SJSA1 (cell line): Measurements from ENCODE around the gene C12orf56. TPM values are rescaled to one million over a fixed set of nuclear protein-coding genes. Genes with fewer than 3 reads are reported as not detected.
"Not testable (repeated sequence)": the region's sequence is repeated elsewhere in the genome, so short reads cannot be mapped to it uniquely, and the experiment has no call there.

Source experiments
- DNase-seq, 2 experiments: peaks; one replicate each; pipeline ENCODE4 v3.0.0-alpha.2; 2015 to 2020; ENCODE audit warnings: low spot score in 2 of 2, low read depth in 1 of 2
- H3K27ac ChIP-seq: fragments of 250-450 bp; sonication (Bioruptor Pico); 2 replicates; pipeline ENCODE4 v1.5.1; 2020; ENCODE audit warnings: mild to moderate bottlenecking, moderate library complexity
- H3K27me3 ChIP-seq: fragments of 250-450 bp; sonication (Bioruptor Pico); replicated peaks from 2 replicates; pipeline ENCODE4 v1.5.1; 2020; ENCODE audit warnings: mild to moderate bottlenecking, moderate library complexity
- H3K36me3 ChIP-seq: fragments of 250-450 bp; sonication (Bioruptor Pico); 2 replicates; pipeline ENCODE4 v1.5.1; 2020; ENCODE audit warnings: mild to moderate bottlenecking
- H3K4me1 ChIP-seq: fragments of 250-450 bp; sonication (Bioruptor Pico); replicated peaks from 2 replicates; pipeline ENCODE4 v1.6.1; 2021; ENCODE audit warnings: mild to moderate bottlenecking
- H3K4me3 ChIP-seq: fragments of 250-450 bp; sonication (Bioruptor Pico); 2 replicates; pipeline ENCODE4 v1.5.1; 2020; ENCODE audit warnings: mild to moderate bottlenecking
- H3K9me3 ChIP-seq: fragments of 250-450 bp; sonication (Bioruptor Pico); replicated peaks from 2 replicates; pipeline ENCODE4 v1.5.1; 2020; ENCODE audit warnings: mild to moderate bottlenecking
- total RNA-seq: library from RNA; depleted of rRNA; stranded (reverse); fragments of >200 nt; shearing (Covaris generic); gene quantifications from 2 replicates; pipeline ENCODE4 v1.2.3, GENCODE V29; 2014

C12orf56 gene
- total RNA-seq, 1 experiment from 2014 or later, result not detected

DNA sequence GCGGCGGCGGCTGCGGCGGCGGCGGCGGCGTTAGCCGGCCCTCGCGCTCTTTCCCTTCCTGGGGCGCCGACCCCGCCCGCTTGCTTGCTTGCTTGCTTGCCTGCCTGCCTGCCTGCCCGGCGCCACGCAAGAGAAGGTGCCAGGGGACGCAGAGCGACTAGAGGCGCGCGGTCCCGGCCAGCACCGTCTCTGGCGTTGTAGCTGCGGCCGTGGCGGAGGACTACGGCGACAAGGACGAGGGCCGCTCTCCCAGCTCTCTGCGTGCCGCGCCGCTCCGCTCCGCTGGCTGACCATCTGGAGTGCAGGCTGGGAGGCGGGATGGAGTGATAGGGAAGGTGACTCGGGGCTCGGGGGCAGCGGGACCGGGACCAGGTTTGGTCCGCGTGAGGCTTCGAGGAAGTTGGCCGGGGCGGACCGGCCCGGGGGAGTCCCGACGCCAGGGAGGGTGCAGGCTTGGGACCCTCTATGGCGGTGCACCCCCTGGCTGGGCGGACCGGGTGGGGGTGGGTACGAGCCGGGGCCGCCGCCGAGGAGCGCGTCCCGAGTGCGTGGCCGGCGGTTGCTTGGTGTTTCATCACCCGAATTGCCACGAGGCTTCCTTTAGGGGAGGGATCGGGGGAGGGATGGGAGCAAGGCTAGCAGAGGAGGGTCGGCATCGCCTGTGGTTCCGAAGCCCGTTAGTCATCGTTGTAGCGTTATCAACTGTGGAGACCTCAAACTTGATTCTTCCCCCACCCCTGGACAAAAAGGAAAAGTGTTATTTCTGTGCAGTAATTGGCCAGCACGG, 14.1 kb upstream of the C12orf56 start:
- Histone ChIP-seq H3K27ac (peak overlapping the region; percentile 98), H3K9me3 (no peaks in the 10 kb centered on the region), H3K4me3 (peak overlapping the region; percentile 89), H3K4me1 (peaks cover 11% of the 10 kb centered on the region), H3K27me3 (no peaks in the 10 kb centered on the region), H3K36me3 (peaks cover 7% of the 10 kb centered on the region)
- DNase-seq, result peak; percentile 80 to 87

DNA sequence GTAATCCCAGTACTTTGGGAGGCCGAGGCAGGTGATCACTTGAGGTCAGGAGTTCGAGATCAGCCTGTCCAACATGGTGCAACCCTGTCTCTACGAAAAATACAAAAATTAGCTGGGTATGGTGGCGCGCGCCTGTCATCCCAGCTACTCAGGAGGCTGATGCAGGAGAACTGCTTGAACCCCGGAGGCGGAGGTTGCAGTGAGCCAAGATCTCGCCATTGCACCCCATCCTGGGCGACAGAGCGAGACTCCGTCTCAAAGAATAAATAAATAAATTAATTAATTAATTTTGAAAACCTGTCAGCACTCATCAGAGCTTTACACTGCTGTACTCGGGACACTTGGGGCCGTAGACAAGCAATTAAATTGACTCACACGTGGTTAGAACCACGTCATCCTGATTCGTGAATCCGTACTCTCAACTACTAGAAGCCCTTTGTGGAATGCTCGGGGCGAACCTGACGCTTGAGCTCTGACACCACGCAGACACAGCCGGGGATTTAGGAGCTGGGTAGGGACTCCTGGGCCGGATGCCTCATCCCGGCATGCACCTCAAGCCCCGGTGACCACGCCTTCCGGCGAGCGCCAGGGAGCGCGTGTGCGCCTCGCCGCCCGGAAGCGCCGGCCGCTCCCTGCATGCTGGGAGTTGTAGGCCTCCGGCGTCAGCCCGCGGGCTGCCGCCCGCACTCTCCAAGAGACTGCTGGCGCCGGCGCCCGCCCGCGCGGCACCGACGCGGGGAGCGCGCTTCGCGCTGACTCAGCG, 13.3 kb upstream of the C12orf56 start, which contains the start of gene XPOT:
TSS of gene XPOT (plus strand) at position 686 of the 763 bp plus-strand sequence. CDS start 5,644 bp downstream, outside the sequence.
- H3K9me3 ChIP-seq, result no peaks in the 10 kb centered on the region
- H3K36me3 ChIP-seq, result peaks cover 7% of the 10 kb centered on the region
- no peaks in the 10 kb centered on the region for H3K27me3 ChIP-seq
- peak within 1 kb of the TSS; percentile 98 for H3K27ac ChIP-seq
- peaks cover 6% of the 10 kb centered on the region for H3K4me1 ChIP-seq
- DNase-seq, result peak; percentile 90 to 96
- peak within 1 kb of the TSS; percentile 89 for H3K4me3 ChIP-seq

DNA sequence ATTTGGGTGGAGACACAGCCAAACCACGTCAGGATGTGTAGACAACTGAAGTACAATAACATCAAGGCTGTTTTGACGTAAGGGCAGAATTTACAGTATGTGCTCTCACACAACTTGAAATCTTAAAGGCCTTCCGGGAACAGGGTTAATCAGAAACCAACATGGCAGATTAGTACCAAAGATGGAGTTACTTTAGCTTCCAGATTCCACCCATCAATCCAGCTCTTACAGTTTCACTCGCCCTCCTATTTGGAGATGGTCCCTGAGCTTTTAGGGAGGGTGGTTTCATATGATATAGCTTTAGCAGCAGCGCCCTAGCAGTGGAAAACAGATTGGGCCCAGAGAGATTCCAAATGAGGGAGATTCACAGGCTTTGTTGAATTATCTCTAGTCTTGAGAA, 11.6 kb upstream of the C12orf56 start:
- Histone ChIP-seq H3K4me3 (no peak overlapping the region), H3K27ac (no peak overlapping the region), H3K27me3 (no peaks in the 10 kb centered on the region)

DNA sequence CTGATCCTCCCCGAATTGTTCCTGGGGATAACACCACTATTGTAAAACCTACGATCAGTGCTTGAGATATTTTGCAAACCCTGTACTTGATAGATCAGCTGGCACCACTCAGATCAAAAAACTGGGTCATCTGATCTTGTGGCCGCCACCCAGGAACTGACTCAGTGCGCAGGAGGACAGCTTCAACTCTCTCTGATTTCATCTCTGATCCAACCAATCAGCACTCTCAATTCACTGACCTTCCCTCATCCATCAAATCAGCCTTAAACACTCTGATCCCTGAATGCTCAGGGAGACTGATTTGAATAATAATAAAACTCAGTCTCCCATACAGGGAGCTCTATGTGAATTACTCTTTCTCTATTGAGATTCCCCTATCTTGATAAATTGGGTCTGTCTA, 9.5 kb upstream of the C12orf56 start:
- peaks cover 4% of the 10 kb centered on the region for H3K36me3 ChIP-seq
- no peak overlapping the region for H3K4me3 ChIP-seq
- H3K27me3 ChIP-seq, result no peaks in the 10 kb centered on the region
- no peaks in the 10 kb centered on the region for H3K9me3 ChIP-seq
- H3K4me1 ChIP-seq, result no peaks in the 10 kb centered on the region; the same call in 1 of the 2 replicates
- no peak overlapping the region for H3K27ac ChIP-seq
- no peak for DNase-seq

More for the DNA sequence above, 11.6 kb upstream of the C12orf56 start:
- H3K9me3 ChIP-seq, result no peaks in the 10 kb centered on the region
- no peak for DNase-seq
- peaks cover 6% of the 10 kb centered on the region for H3K4me1 ChIP-seq
- H3K36me3 ChIP-seq, result peaks cover 7% of the 10 kb centered on the region

DNA sequence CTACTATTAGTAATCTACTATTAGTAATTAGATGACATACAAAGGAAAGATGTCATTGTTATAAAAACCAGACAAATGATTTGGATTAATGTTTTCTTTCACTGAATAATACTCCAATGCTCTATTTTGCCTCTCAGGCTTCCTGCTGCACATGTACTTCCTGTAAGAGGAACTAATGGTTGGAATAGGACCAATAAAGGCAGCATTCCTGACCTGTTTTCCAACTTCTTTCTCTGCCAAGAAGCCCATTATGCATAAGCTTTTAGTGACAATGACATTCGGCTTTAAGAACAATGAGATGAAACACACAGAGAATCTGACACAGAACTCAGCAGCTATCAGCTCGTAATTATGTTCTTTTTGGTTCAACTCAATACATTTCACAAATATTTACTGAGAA, 5.2 kb upstream of the C12orf56 start:
- Histone ChIP-seq H3K9me3 (no peaks in the 10 kb centered on the region), H3K4me1 (no peaks in the 10 kb centered on the region), H3K27ac (no peak overlapping the region), H3K27me3 (no peaks in the 10 kb centered on the region; the same call in 1 of the 2 replicates), H3K4me3 (no peak overlapping the region), H3K36me3 (no peaks in the 10 kb centered on the region)
- DNase-seq, result no peak

GRCh38 chr12:64392221-64392620, 1.7 kb upstream of the C12orf56 start:
- DNase-seq, result no peak
- H3K27ac ChIP-seq, result no peak overlapping the region
- peaks cover 6% of the 10 kb centered on the region; the same call in 1 of the 2 replicates for H3K4me1 ChIP-seq
- no peak overlapping the region for H3K4me3 ChIP-seq
- no peaks in the 10 kb centered on the region; the same call in 1 of the 2 replicates for H3K27me3 ChIP-seq
- H3K9me3 ChIP-seq, result no peaks in the 10 kb centered on the region
- no peaks in the 10 kb centered on the region for H3K36me3 ChIP-seq

GRCh38 chr12:64389154-64389553, 1.4 kb downstream of the C12orf56 start:
- H3K36me3 ChIP-seq, result no peaks in the 10 kb centered on the region
- no peak for DNase-seq
- H3K9me3 ChIP-seq, result no peaks in the 10 kb centered on the region
- H3K27me3 ChIP-seq, result no peaks in the 10 kb centered on the region; the same call in 1 of the 2 replicates
- H3K4me3 ChIP-seq, result no peak overlapping the region
- H3K4me1 ChIP-seq, result peaks cover 6% of the 10 kb centered on the region; the same call in 1 of the 2 replicates
- H3K27ac ChIP-seq, result no peak overlapping the region

DNA sequence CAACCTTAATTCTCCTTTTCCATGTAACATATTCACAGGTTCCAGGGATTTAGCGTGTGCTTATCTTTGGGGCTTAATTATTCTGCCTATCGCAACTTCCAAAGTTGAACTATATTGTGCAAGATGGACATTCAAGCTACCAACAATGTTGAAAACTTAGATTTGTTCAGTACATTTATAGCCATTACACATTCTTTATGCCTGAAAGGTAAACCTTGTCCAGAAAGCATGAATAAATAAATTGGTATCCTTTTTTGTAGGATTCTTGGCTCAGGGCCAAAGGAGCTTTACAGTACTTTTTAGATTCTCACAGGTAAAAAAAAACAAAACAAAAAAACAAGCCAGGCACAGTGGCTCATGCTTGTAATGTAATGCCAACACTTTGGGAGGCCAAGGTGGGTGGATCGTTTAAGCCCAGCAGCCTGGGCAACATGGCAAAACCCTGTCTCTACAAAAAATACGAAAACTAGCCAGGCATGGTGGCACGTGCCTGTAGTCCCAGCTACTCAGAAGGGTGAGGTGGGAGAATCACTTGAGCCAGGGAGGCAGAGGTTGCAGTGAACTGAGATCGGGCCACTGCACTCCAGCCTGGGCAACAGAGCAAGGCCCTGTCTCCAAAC, 3.3 kb downstream of the C12orf56 start:
- peaks cover 6% of the 10 kb centered on the region; the same call in 1 of the 2 replicates for H3K4me1 ChIP-seq
- no peaks in the 10 kb centered on the region; the same call in 1 of the 2 replicates for H3K27me3 ChIP-seq
- no peak for DNase-seq
- no peaks in the 10 kb centered on the region for H3K9me3 ChIP-seq
- H3K27ac ChIP-seq, result no peak overlapping the region
- H3K36me3 ChIP-seq, result no peaks in the 10 kb centered on the region
- H3K4me3 ChIP-seq, result no peak overlapping the region

GRCh38 chr12:64385468-64385867, 5.1 kb downstream of the C12orf56 start:
- Histone ChIP-seq H3K4me3 (no peak overlapping the region), H3K9me3 (no peaks in the 10 kb centered on the region), H3K27me3 (no peaks in the 10 kb centered on the region), H3K27ac (no peak overlapping the region), H3K4me1 (peaks cover 4% of the 10 kb centered on the region; the same call in 1 of the 2 replicates), H3K36me3 (no peaks in the 10 kb centered on the region)
- DNase-seq, result no peak

GRCh38 chr12:64385019-64385418, 5.5 kb downstream of the C12orf56 start:
- no peaks in the 10 kb centered on the region for H3K4me1 ChIP-seq
- no peak overlapping the region for H3K27ac ChIP-seq
- H3K4me3 ChIP-seq, result no peak overlapping the region
- DNase-seq, result no peak
- no peaks in the 10 kb centered on the region for H3K27me3 ChIP-seq
- no peaks in the 10 kb centered on the region for H3K36me3 ChIP-seq
- no peaks in the 10 kb centered on the region for H3K9me3 ChIP-seq

- Histone ChIP-seq H3K27me3 (no peaks in the 10 kb centered on the region), H3K36me3 (no peaks in the 10 kb centered on the region), H3K4me3 (no peak overlapping the region), H3K27ac (no peak overlapping the region), H3K4me1 (no peaks in the 10 kb centered on the region), H3K9me3 (no peaks in the 10 kb centered on the region)
- no peak for DNase-seq
Observed at GRCh38 chr12:64383675-64384074, 6.9 kb downstream of the C12orf56 start.

DNA sequence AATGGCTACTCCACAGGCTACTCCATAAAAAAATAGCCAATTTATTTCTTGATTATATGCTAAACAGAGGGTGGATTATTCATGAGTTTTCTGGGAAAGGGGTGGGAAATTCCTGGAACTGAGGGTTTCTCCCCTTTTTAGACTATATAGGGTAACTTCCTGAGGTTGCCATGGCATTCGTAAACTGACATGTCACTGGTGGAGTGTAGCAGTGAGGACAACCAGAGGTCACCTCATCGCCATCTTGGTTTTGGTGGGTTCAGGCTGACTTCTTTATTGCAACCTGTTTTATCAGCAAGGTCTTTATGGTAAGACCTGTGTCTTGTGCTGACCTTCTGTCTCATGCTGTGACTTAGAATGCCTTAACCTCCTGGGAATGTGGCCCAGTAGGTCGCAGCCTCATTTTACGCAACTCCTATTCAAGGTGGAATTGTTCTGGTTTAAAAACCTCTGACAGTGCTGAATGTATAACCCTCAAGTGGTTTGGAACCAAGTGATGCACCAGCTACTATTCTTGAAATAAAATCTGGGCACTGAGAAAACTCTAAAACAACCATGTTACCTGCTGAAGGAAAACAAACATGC, 27.7 kb downstream of the C12orf56 start:
- no peak for DNase-seq
- Histone ChIP-seq H3K4me3 (no peak overlapping the region), H3K4me1 (no peaks in the 10 kb centered on the region)

GRCh38 chr12:64361173-64361572, 29.4 kb downstream of the C12orf56 start:
- not testable (repeated sequence) for DNase-seq, H3K9me3 ChIP-seq, H3K27ac ChIP-seq, H3K27me3 ChIP-seq, H3K36me3 ChIP-seq, H3K4me3 ChIP-seq, H3K4me1 ChIP-seq

More for the DNA sequence above, 27.7 kb downstream of the C12orf56 start:
- H3K36me3 ChIP-seq, result no peaks in the 10 kb centered on the region
- no peak overlapping the region for H3K27ac ChIP-seq
- no peaks in the 10 kb centered on the region for H3K9me3 ChIP-seq
- H3K27me3 ChIP-seq, result no peaks in the 10 kb centered on the region
